Measurements from ENCODE around the gene AP3D1.
A peak's percentile ranks its signal among the peaks of the same experiment; 100 is the strongest.

AP3D1 gene

GRCh38 chr19:2126879-2127518 is 24.4 kb downstream of the AP3D1 start:
- no peak for DNase-seq

DNA sequence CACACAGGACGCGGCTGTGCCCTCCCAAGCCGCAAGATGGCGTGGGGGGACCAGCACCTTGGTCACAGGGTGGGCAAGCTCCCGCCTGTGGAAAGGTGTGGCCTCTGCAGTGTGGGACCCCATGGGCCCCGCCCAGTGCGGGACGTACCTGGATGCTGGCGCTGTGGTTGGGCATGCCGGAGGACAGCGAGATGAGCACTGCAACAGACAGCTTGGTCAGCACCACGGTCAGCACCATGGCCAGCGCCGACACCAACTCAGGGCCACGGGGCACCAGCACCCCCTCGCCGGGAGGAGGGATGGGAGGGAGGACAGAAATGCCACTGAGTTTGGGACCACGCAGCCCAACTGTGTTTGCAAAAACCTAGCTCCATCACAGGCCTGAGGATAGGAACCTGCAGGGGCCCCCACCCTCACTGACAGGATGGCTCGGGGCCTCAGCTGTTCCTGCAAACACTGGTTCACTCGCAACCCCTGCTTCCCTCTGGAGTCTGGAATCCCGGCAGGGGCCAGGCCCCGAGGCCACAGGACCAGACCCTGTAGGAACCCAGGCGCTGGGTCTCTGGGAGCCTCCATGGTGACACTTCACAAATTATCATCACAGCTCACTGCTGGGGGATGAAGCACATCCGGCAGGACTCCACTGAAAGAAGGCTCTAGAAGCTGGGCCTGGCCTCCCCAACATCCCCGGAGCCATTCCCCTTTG is 27.5 kb downstream of the AP3D1 start:
- no peak for DNase-seq

GRCh38 chr19:2122982-2123381 is 28.4 kb downstream of the AP3D1 start:
- DNase-seq: no peak

DNA sequence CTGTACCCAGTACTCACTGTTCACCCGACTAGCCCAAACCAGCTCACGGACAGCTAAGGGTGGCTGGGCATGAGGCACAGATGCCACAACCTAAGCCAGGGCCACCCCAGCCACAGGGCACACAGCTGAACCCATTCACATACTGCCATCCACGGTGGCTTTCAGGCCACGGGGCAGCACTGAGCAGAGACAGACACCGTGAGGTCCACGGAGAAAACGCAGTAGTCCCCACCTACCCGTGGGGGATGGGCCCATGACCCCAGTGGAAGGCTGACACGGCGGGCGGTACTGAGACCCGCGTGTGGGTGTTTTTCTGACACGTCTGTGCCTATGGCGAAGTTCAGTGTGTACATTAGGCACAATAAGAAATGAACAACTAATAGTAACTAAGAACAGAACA is 29.1 kb downstream of the AP3D1 start:
- no peak for DNase-seq

DNA sequence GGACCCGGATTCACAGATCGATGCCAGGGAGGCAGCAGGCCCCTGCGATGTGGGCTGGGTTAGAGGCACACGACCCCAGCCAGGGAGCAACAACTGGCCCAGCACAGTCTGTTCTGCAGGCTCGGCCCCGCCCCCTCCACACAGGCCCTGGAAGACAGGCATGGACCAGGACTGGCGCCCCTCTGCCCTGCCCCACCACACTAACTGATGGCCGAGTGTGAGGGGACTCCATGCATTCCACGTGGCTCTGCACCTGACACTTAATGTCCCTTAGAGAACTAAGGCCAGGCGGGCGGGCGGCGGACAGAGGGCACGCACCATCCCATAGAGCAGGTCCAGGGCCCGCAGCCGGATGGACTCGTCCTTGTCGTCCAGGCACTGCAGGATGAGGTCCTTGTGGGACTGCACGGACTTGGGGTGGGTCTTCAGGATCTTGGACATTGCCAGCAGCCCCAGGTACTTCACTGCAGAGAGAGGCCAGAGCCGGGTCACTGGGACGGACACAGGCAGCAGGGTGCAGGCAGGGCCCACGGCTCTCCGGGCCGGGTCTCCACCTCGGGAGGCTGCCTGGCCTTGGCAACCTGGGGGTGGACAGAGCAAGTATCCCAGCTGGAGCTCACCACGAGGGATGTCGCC is 29.8 kb downstream of the AP3D1 start:
- no peak for DNase-seq

DNA sequence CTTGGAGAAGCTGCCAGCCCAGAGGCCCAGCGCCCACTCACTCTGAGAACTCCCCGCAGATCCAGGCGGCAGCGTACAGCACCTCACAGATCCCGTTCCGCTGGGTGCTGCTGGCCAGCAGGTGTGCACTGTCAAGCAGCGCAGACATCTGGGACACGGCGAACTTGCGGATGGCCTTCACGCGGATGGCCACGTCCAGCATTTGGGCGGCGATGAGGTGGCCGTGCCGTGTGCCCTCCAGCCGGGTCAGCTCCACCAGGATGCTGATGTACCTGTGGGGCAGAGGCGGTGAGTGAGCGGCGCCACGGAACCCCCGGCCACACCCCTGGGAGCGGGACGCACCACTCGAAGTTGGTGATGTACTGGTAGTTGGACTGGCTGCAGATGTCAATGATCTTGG is 30.5 kb downstream of the AP3D1 start:
- no peak for DNase-seq

DNA sequence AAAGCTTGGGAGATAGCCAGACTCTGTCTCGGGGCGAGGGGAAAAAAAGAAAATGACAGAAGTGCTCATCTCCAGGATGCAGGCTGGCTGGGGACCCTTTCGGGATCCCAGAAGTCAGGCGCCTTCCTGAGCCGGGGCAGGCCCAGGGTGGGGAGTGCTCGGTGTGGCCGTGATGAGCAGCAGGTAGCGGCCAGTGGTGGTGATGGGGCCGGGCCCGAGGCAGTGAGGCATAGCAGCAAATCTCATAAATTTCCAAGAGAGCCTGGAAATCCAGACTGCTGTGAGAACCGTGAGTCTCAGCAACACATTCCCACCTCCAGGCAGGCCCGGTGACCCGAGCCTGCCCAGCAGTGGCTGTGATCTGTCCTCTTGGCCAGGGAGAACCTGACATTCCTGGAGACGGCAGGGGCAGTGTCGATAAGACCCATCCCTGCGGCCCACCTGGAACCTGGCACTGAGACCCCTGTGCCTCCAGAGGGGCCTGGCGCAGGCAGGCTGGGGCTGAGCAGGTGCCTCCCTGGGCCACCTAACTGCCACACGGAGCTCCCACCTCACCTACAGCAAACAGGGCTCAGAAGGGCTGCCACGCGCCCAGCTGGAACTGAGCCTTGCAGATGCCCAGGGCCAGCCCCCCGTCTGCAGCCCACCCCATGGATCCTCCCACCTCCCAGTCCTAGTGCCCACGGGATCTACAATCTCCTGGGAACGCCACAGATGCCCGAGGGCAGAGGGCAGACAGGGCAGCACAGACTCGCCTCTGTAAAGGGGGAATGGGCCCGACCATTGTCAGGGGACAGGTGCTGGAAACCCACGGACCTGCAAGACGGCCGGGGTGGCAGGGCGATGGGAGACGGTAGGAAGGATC is 31.2 kb downstream of the AP3D1 start:
- no peak for DNase-seq

DNA sequence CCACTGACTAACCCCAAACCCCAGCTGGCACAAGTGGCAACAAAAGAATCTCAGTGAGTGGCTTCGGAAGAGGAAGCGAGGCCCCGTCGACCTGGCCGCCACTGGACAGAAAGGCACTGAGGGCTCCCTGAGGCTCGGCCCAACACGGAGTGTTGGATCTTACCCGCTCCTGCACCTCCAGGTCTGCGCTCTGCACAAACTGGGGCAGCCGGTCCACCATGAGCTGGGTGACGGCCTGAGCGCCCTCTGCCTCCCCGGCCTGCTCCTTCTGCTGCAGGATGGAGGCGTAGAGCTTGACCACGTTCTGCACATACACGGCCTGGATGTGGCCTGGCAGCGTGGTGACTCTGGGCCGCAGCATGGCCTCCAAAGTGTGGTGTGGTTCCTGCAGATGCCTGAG is 32.9 kb downstream of the AP3D1 start:
- no peak for DNase-seq

GRCh38 chr19:2117215-2117960 is 34.0 kb downstream of the AP3D1 start:
- DNase-seq: no peak

- DNase-seq: no peak
Measured at GRCh38 chr19:2116507-2116906, 34.9 kb downstream of the AP3D1 start.

GRCh38 chr19:2115911-2116426 is 35.4 kb downstream of the AP3D1 start:
- no peak for DNase-seq

- no peak for DNase-seq
Measured at GRCh38 chr19:2115324-2115723, 36.0 kb downstream of the AP3D1 start.

- no peak for DNase-seq
Measured at GRCh38 chr19:2114821-2115220, 36.5 kb downstream of the AP3D1 start.

DNA sequence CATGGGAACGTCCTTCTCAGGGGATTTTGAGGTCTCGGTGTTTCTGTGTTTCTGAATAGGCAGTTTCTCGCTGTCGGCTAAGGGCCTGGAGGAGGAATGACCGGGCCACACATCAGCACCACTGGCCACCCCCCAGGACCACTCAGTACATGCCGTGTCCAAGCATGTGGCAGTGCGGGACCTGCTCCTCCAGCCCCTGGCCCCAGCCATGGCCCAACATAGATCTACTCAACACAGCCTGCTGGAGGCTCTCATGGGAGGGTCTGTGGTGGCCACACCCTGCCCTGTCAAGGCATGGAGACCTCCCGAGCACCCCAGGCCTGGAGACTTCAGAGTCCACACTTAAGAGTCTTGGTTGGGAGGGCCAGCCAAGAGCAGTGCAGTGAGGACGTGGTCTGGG is 37.1 kb downstream of the AP3D1 start:
- no peak for DNase-seq

GRCh38 chr19:2113439-2114211 is 37.7 kb downstream of the AP3D1 start:
- DNase-seq: no peak

- peak; percentile 30 for DNase-seq
Measured at GRCh38 chr19:2112516-2113320, 38.6 kb downstream of the AP3D1 start.

GRCh38 chr19:2111886-2112285 is 39.5 kb downstream of the AP3D1 start:
- no peak for DNase-seq

- DNase-seq: no peak
Measured at GRCh38 chr19:2111425-2111824, 39.9 kb downstream of the AP3D1 start.

DNA sequence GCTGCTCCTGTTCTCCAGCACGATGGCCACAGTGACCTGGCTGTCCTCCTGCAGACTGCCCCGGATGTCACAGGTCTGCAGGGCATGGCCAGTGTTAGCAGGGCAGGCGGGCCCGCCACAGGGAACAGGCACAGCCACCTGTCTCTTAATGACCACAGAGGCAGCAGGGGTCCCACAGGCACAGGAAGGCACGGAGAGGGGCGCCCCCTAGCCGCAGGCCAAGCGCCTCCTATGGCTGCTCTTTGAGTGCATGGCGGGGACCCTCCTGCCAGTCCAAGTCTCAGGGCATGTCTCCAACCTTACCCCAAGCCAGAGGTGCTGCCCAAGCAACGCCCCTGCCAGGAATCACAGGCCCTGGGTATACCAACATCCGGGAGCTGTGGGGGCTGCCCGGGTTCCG is 40.5 kb downstream of the AP3D1 start:
- DNase-seq: no peak

GRCh38 chr19:2109046-2109864 is 42.1 kb downstream of the AP3D1 start:
- no peak for DNase-seq
